ENCODE measurements around the gene CAMK2N1. TPM values are rescaled to one million over a fixed set of nuclear protein-coding genes. Genes with fewer than 3 reads are reported as not detected.

CAMK2N1 gene
- polyA plus RNA-seq, 12 donors = 4.8 to 40.8 (median 5.9) TPM; not detected in 1

GRCh38 chr1:20447794-20448193 lies 38.2 kb downstream of the CAMK2N1 start:
- no peak for DNase-seq

GRCh38 chr1:20446796-20447195 lies 39.2 kb downstream of the CAMK2N1 start:
- no peak for DNase-seq

GRCh38 chr1:20445956-20446355 lies 40.1 kb downstream of the CAMK2N1 start:
- no peak for DNase-seq

- no peak for DNase-seq
Measured at GRCh38 chr1:20443703-20444586, 42.1 kb downstream of the CAMK2N1 start.

- DNase-seq = no peak
Measured at GRCh38 chr1:20442920-20443625, 42.9 kb downstream of the CAMK2N1 start.

- no peak for DNase-seq
Measured at GRCh38 chr1:20440785-20441200, 45.2 kb downstream of the CAMK2N1 start.

GRCh38 chr1:20439282-20439681 lies 46.7 kb downstream of the CAMK2N1 start:
- no peak for DNase-seq

- no peak for DNase-seq
Measured at GRCh38 chr1:20437640-20438039, 48.4 kb downstream of the CAMK2N1 start.

- DNase-seq = no peak
Measured at GRCh38 chr1:20432891-20433290, 53.1 kb downstream of the CAMK2N1 start.

Other genes with a start within 250 kb of the CAMK2N1 start
- under 1 TPM in 10 of 12 donors, not detected in 2; 0.05 to 0.44 (median 0.16) TPM for gene VWA5B1, start 195.3 kb downstream of the CAMK2N1 start, polyA plus RNA-seq (ENCODE audit: insufficient read length in 12 of 12)
- 10 to 100 TPM in 11 of 12 donors, not detected in 1; 14.3 to 22.1 (median 18.6) TPM for gene MUL1, start 21.9 kb upstream of the CAMK2N1 start, polyA plus RNA-seq (ENCODE audit: insufficient read length in 12 of 12)
- 1 to 10 TPM in 3 of 12 donors, under 1 TPM in 7, not detected in 2; 0.34 to 1.6 (median 0.77) TPM for gene FAM43B, start 66.4 kb upstream of the CAMK2N1 start, polyA plus RNA-seq (ENCODE audit: insufficient read length in 12 of 12)
- 1 to 10 TPM in 1 of 12 donors, under 1 TPM in 9, not detected in 2; 0.32 to 5.8 (median 0.49) TPM for gene CDA, start 102.9 kb upstream of the CAMK2N1 start, polyA plus RNA-seq (ENCODE audit: insufficient read length in 12 of 12)
- 10 to 100 TPM in 11 of 12 donors, not detected in 1; 30.7 to 43.5 (median 38.7) TPM for gene PINK1, start 147.2 kb upstream of the CAMK2N1 start, polyA plus RNA-seq (ENCODE audit: insufficient read length in 12 of 12)
- gene DDOST, start 175.2 kb upstream of the CAMK2N1 start, polyA plus RNA-seq (ENCODE audit: insufficient read length in 12 of 12) = 100 to 1,000 TPM in 10 of 12 donors, 10 to 100 TPM in 1, not detected in 1; 89.4 to 160 (median 125) TPM
- gene KIF17, start 231.8 kb upstream of the CAMK2N1 start, polyA plus RNA-seq (ENCODE audit: insufficient read length in 12 of 12) = 1 to 10 TPM in 10 of 12 donors, not detected in 2; 1.3 to 4.1 (median 2.5) TPM
- under 1 TPM in 10 of 12 donors, not detected in 2; 0.10 to 0.62 (median 0.38) TPM for gene SH2D5, start 246.5 kb upstream of the CAMK2N1 start, polyA plus RNA-seq (ENCODE audit: insufficient read length in 12 of 12)